Measurements from ENCODE around the gene ASRGL1.

DNA sequence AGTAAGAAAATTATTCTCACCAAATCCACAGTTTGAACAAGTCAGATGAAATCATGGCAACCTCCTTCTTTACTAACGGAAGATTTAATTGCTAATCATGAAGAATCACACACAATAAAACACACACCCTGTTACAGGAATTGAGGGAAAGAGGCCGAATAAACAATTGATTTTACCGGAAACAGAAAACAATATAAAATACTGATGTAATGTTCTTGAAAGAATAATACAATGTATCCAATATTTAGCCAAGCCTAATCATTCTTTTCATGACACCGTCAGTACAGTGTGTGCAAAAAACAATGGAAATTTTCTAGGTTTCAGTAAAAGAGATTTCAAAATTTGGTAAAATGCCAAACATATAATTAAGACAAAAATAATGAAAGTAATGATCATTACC lies 23.4 kb downstream of the ASRGL1 start:
- TF ChIP-seq, protein P1, sequence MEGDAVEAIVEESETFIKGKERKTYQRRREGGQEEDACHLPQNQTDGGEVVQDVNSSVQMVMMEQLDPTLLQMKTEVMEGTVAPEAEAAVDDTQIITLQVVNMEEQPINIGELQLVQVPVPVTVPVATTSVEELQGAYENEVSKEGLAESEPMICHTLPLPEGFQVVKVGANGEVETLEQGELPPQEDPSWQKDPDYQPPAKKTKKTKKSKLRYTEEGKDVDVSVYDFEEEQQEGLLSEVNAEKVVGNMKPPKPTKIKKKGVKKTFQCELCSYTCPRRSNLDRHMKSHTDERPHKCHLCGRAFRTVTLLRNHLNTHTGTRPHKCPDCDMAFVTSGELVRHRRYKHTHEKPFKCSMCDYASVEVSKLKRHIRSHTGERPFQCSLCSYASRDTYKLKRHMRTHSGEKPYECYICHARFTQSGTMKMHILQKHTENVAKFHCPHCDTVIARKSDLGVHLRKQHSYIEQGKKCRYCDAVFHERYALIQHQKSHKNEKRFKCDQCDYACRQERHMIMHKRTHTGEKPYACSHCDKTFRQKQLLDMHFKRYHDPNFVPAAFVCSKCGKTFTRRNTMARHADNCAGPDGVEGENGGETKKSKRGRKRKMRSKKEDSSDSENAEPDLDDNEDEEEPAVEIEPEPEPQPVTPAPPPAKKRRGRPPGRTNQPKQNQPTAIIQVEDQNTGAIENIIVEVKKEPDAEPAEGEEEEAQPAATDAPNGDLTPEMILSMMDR (IDR thresholded peaks at IDR 0.05; ENCODE audit: poor library complexity), result no peak
- TF ChIP-seq EZH2phosphoT487 (IDR thresholded peaks at IDR 0.05; ENCODE audit: low read depth, severe bottlenecking, unreplicated experiment), result no peak
